Frontal cortex (tissue), 1 donor: ENCODE measurements around the gene ATP8A1. TPM values are rescaled to one million over a fixed set of nuclear protein-coding genes. Genes with fewer than 3 reads are reported as not detected.

Source experiments
- total RNA-seq: library from RNA; depleted of rRNA; stranded (reverse); fragments of >200 nt; gene quantifications from one replicate; pipeline ENCODE4 v1.2.3, GENCODE V29; 2014

The ATP8A1 gene
- total RNA-seq, 1 donor from 2014 or later = 171 TPM

Other genes with a start within 250 kb of the ATP8A1 start
- not detected for gene GRXCR1, start 235.6 kb upstream of the ATP8A1 start, total RNA-seq